Skeletal muscle tissue (tissue), 4 donors: ENCODE measurements around the gene CTTNBP2. TPM values are rescaled to one million over a fixed set of nuclear protein-coding genes. Genes with fewer than 3 reads are reported as not detected.

ENCODE experiments used
- H3K27ac ChIP-seq: one replicate; pipeline ENCODE4 v1.7.0; 2013; ENCODE audit warnings: mild to moderate bottlenecking, low read depth, low read length, inconsistent platforms
- H3K27me3 ChIP-seq, 3 donors: one replicate each; pipeline ENCODE4 v1.7.0; 2013; ENCODE audit warnings: low read length in 3 of 3; ENCODE audit not compliant: control insufficient read depth in 3 of 3, insufficient read depth in 3 of 3
- H3K36me3 ChIP-seq, 3 donors: one replicate each; pipeline ENCODE4 v1.7.0; 2013; ENCODE audit warnings: low read length in 3 of 3; ENCODE audit not compliant: control insufficient read depth in 3 of 3, insufficient read depth in 3 of 3
- H3K4me1 ChIP-seq, 3 donors: one replicate each; pipeline ENCODE4 v1.7.0; 2013; ENCODE audit warnings: low read length in 3 of 3, mild to moderate bottlenecking in 3 of 3; ENCODE audit not compliant: control insufficient read depth in 3 of 3, insufficient read depth in 3 of 3
- H3K4me3 ChIP-seq, 3 donors: one replicate each; pipeline ENCODE4 v1.7.0; 2013; ENCODE audit warnings: low read length in 3 of 3
- H3K9ac ChIP-seq, 3 donors: one replicate each; pipeline ENCODE4 v1.7.0; 2013; ENCODE audit warnings: low read length in 3 of 3, mild to moderate bottlenecking in 3 of 3, moderate library complexity in 2 of 3, low read depth in 1 of 3
- H3K9me3 ChIP-seq, 3 donors: one replicate each; pipeline ENCODE4 v1.7.0; 2013; ENCODE audit warnings: low read length in 3 of 3; ENCODE audit not compliant: control insufficient read depth in 3 of 3
- total RNA-seq: library from RNA; depleted of rRNA; stranded (reverse); fragments of >200 nt; gene quantifications from one replicate; pipeline ENCODE4 v1.2.3, GENCODE V29; 2014
- donor health status: Osteomylitis.

Gene CTTNBP2
- total RNA-seq, 1 donor from 2014 or later, result 1.6 TPM

DNA sequence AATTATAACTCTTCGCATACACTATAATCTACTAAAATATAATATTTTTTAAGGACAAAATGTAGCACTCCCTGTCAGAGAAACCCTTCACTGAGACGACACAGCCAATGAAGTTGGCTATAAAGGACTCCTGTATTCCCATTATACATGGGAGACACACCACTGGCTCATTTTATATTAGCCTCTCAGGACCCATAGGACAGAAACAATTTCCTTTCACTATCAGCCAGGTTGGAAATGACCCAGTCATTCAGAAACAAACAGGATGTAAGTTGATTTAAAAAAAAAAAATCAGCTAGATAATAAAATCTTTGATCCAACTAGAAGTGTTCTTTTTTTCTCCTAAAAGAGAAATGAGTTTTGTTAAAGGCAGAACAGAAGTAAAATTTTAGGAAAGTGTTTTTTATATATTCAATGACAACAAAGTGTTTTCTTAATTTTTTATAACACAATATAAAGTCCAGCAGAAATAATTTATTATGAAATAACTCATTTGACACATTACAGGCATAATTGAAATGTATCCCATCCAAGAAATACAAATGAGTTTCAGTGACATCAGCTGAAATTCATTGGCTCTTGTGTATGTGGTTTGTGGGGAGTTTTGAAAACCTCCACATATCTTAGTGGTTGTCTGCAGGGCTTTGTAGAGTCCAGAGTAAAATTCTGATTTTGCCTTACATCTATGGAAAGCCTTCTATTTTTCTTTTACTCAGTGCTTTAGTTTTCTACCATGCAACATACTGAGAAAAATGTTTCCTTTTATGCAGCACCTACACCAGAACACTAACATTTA is 64.1 kb downstream of the CTTNBP2 start:
- Histone ChIP-seq H3K9ac (no peak overlapping the region), H3K4me1 (peaks cover 0 to 6% (median 3%) of the 10 kb centered on the region in 3 donors), H3K36me3 (no peaks in the 10 kb centered on the region), H3K27me3 (no peaks in the 10 kb centered on the region), H3K4me3 (no peak overlapping the region), H3K27ac (no peak overlapping the region), H3K9me3 (no peaks in the 10 kb centered on the region)

DNA sequence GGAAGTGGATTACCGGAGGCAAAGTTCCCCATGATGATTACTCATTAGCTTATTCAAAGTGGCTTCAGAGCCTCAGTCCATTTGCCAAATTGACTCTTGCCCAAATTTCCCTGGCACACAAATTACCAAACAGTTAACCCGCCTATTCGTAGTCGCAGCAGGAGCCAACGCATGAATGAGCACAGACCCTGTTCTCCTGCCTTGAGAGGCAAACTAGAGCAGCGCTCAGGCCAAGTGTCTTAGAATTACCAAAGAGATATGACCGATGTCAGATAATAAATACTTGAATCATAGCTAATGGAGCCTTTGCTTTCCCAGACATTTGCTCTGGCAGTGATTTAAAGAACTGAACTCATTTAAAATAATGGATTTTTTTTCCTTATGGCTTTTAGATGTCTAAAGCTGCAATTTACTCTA is 64.9 kb downstream of the CTTNBP2 start:
- H3K27ac ChIP-seq, result no peak overlapping the region
- H3K4me3 ChIP-seq, result no peak overlapping the region

DNA sequence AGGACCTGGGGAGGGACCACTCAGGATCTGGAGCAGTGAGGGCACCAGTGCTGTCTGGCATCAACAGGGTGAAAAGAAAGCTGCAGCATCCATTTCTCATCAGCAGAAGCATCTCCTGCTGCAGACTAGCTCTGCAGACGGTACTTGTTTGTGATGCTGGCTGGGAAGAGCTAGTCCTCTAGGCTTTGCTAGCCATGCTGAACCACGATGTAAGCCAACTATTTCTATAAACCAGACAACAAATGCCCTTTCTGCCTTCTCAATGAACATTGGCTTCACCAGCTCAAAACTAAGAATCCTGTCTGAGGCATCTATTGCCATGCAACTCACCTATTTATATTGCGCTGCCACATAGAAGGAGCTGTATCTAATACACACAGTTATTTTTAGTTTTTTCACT is 65.6 kb downstream of the CTTNBP2 start:
- Histone ChIP-seq H3K4me1 (peaks cover 0 to 6% (median 3%) of the 10 kb centered on the region in 3 donors), H3K4me3 (no peak overlapping the region), H3K27me3 (no peaks in the 10 kb centered on the region), H3K9ac (no peak overlapping the region), H3K27ac (no peak overlapping the region), H3K9me3 (no peaks in the 10 kb centered on the region), H3K36me3 (no peaks in the 10 kb centered on the region)

More for the DNA sequence above, 64.9 kb downstream of the CTTNBP2 start:
- Histone ChIP-seq H3K9me3 (no peaks in the 10 kb centered on the region), H3K4me1 (peaks cover 0 to 6% (median 3%) of the 10 kb centered on the region in 3 donors), H3K36me3 (no peaks in the 10 kb centered on the region), H3K9ac (no peak overlapping the region), H3K27me3 (no peaks in the 10 kb centered on the region)

DNA sequence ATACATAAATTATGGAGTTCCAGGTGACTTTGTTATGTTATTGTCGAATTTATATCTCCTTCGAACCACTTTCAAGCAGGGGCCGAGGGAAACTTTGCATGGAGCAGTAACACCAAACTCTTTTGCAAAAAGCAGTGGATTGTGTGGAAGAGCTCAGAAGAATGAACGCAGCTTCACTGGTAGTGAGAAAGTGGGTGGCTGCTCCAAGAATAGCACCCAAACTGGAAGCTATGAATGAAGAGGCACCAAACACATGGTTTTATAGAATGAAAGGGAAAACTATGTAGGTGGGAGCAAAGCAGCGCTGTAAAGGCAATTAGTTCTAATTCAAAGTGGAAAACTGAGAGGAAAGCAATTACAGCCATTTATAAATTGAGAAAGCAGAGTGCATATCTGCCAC is 67.2 kb downstream of the CTTNBP2 start:
- Histone ChIP-seq H3K4me1 (peaks cover 0 to 6% (median 3%) of the 10 kb centered on the region in 3 donors), H3K9ac (no peak overlapping the region), H3K36me3 (no peaks in the 10 kb centered on the region), H3K27me3 (no peaks in the 10 kb centered on the region), H3K27ac (no peak overlapping the region), H3K9me3 (no peaks in the 10 kb centered on the region), H3K4me3 (no peak overlapping the region)

DNA sequence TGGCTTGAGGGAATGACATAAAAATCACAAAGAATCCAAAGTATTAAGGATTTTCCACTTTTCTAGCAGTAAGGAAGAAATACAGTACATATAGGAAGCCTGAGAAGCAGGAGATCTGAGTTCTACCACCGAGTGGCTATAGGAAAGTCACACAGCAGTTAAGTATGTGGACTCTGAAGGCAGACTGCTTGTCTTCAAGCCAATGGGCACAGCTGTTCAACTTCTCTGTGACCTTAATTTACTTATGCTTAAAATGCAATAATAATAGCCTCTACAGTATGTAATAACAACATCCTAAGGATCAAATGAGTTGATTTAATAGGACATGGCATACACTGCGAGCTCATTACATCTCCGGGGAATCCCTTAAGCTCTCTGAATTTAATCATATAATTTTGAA is 68.0 kb downstream of the CTTNBP2 start:
- no peak overlapping the region for H3K4me3 ChIP-seq
- no peak overlapping the region for H3K9ac ChIP-seq
- no peaks in the 10 kb centered on the region for H3K9me3 ChIP-seq
- peaks cover 0 to 6% (median 3%) of the 10 kb centered on the region in 3 donors for H3K4me1 ChIP-seq
- H3K27ac ChIP-seq, result no peak overlapping the region
- H3K36me3 ChIP-seq, result no peaks in the 10 kb centered on the region
- no peaks in the 10 kb centered on the region for H3K27me3 ChIP-seq

DNA sequence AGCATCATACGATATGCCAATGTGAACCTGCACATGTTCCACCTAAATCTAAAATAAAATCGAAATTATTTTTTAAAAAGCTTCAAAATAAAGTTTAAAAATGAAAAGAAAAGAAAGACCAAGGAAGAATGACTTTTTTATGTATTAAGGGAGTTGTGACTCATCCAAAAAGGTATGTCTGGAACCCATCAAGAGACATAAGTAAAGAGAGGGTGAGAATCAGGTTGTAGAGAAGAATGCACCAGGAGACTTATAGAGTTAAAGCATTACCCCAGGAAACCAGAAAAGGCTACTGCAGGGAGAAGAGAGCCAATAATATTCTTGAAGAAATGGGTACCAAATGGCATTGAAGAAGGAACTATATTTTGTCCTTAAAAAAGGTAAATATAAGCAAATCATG is 69.8 kb downstream of the CTTNBP2 start:
- no peak overlapping the region for H3K9ac ChIP-seq
- no peaks in the 10 kb centered on the region for H3K27me3 ChIP-seq
- no peak overlapping the region for H3K4me3 ChIP-seq
- no peaks in the 10 kb centered on the region for H3K9me3 ChIP-seq
- peaks cover 0 to 6% (median 2%) of the 10 kb centered on the region in 3 donors for H3K4me1 ChIP-seq
- H3K36me3 ChIP-seq, result no peaks in the 10 kb centered on the region
- H3K27ac ChIP-seq, result no peak overlapping the region

DNA sequence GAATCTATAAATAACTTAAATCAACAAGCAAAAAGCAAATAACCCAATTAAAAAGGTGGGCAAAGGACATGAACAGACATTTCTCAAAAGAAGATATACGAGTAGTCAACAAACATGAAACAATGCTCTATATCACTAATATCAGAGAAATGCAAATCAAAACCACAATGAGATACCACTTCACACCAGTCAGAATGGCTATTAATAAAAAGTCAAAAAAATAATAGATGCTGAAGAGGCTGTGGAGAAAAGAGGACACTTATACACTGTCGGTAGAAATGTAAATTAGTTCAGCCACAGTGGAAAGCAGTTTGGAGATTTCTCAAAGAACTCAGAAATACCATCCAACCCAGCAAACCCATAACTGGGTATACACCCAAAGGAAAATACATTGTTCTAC is 70.6 kb downstream of the CTTNBP2 start:
- H3K4me1 ChIP-seq, result peaks cover 0 to 2% (median 0%) of the 10 kb centered on the region in 3 donors
- no peaks in the 10 kb centered on the region for H3K27me3 ChIP-seq
- no peak overlapping the region for H3K4me3 ChIP-seq
- no peak overlapping the region for H3K27ac ChIP-seq
- H3K9me3 ChIP-seq, result no peaks in the 10 kb centered on the region
- H3K36me3 ChIP-seq, result no peaks in the 10 kb centered on the region
- H3K9ac ChIP-seq, result no peak overlapping the region

DNA sequence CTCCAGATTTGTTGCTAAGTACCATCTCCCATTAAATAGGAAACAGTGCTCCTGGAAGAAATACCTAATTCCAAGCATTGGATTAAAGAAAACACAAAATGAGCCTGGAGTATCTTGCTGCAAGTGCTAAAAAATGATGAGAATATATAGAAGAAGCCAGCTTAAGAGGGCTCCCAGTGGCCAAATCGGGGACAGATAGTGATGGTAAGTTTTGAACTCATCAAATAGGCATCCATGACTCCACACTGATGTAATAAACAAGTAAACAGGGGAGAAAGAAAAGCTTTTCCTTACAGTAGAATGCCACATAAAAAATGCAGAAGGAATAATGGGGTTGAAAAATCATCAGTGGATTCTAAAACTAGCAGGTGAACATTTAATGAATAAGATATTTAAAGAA is 72.4 kb downstream of the CTTNBP2 start:
- Histone ChIP-seq H3K36me3 (no peaks in the 10 kb centered on the region), H3K27me3 (no peaks in the 10 kb centered on the region), H3K4me3 (no peak overlapping the region), H3K27ac (no peak overlapping the region), H3K9me3 (no peaks in the 10 kb centered on the region), H3K9ac (no peak overlapping the region), H3K4me1 (no peaks in the 10 kb centered on the region)

DNA sequence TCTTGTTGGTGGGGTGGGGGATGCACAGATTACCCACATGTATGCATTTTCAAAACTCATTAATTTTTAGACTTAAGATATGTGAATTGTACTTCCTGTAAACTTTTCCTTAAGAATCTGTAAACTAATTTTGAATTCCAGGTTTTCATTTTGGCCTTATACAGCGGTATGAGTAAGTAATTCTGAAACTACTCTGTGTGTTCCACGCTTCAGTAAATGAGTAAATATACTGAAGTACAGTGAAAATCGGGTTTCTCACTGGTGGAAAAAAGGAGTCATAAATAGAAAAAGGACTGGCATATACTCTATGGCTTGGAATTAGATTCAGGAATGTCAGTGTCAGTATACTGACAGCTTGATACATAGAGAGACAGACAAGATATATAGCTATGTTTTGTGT is 72.8 kb downstream of the CTTNBP2 start:
- no peaks in the 10 kb centered on the region for H3K4me1 ChIP-seq
- H3K36me3 ChIP-seq, result no peaks in the 10 kb centered on the region
- H3K9me3 ChIP-seq, result no peaks in the 10 kb centered on the region
- H3K9ac ChIP-seq, result no peak overlapping the region
- no peak overlapping the region for H3K4me3 ChIP-seq
- no peaks in the 10 kb centered on the region for H3K27me3 ChIP-seq
- H3K27ac ChIP-seq, result no peak overlapping the region

DNA sequence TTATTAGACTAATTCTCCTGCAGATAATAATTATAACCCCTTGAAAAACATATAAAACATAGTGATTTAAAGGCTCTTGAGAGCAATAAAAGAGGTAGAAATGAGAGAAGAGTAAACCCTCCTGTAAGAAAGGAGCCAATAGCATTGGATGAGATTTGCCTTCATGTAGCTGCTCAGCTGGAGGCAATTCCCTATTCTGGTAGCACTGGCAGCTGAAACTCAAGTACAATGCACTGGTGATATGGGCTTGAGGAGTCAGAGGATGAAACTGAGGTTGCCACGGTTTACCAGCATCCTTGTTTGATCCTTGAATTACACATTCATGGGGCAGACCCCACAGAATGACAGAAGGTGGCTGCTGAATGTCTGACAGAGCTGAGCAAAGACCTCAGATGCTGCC is 76.4 kb downstream of the CTTNBP2 start:
- H3K9ac ChIP-seq, result no peak overlapping the region
- H3K27me3 ChIP-seq, result no peaks in the 10 kb centered on the region
- no peak overlapping the region for H3K4me3 ChIP-seq

More for the DNA sequence above, 76.4 kb downstream of the CTTNBP2 start:
- Histone ChIP-seq H3K9me3 (no peaks in the 10 kb centered on the region), H3K36me3 (no peaks in the 10 kb centered on the region), H3K4me1 (no peaks in the 10 kb centered on the region), H3K27ac (no peak overlapping the region)
